HL-60 (cell line): ENCODE measurements around the gene DBF4B.
A peak's percentile ranks its signal among the peaks of the same experiment; 100 is the strongest.
"Not testable (repeated sequence)": the region's sequence is repeated elsewhere in the genome, so short reads cannot be mapped to it uniquely, and the experiment has no call there.

Experiments used
- DNase-seq, 2 experiments: peaks; one replicate each; pipeline ENCODE4 v3.0.0-alpha.2; 2010 to 2020; ENCODE audit warnings: low read depth in 1 of 2, low spot score in 1 of 2
- H3K27ac ChIP-seq: fragments of 250-450 bp; sonication (Bioruptor Pico); replicated peaks from 2 replicates; pipeline ENCODE4 v1.5.1; 2020; ENCODE audit warnings: mild to moderate bottlenecking, moderate library complexity
- H3K27me3 ChIP-seq: fragments of 250-450 bp; sonication (Bioruptor Pico); 2 replicates; pipeline ENCODE4 v1.5.1; 2021; ENCODE audit warnings: mild to moderate bottlenecking, moderate library complexity; ENCODE audit not compliant: insufficient read depth, poor library complexity, severe bottlenecking
- H3K4me3 ChIP-seq: replicated peaks from 2 replicates; pipeline ENCODE4 v1.5.1; 2011; ENCODE audit warnings: mild to moderate bottlenecking, control low read depth, low read length; ENCODE audit not compliant: insufficient read depth
- GABPA ChIP-seq: IDR thresholded peaks from 2 replicates; pipeline ENCODE4 v1.6.1; 2012; ENCODE audit warnings: low read depth
- POLR2AphosphoS5 ChIP-seq: IDR thresholded peaks from 2 replicates; pipeline ENCODE4 v1.6.1; 2012; ENCODE audit warnings: low read depth
- REST ChIP-seq: IDR thresholded peaks from 2 replicates; pipeline ENCODE4 v1.6.1; 2012; ENCODE audit warnings: low read depth; ENCODE audit not compliant: insufficient replicate concordance
- SPI1 ChIP-seq: IDR thresholded peaks from 2 replicates; pipeline ENCODE4 v1.6.1; 2012; ENCODE audit warnings: low read depth, mild to moderate bottlenecking, borderline replicate concordance
- TF ChIP-seq, protein P1 (sequence below): IDR thresholded peaks from one replicate; pipeline ENCODE4 v1.5.1; 2011; ENCODE audit warnings: low read length, control low read depth, inconsistent platforms; ENCODE audit not compliant: insufficient read depth

The DBF4B gene

DNA sequence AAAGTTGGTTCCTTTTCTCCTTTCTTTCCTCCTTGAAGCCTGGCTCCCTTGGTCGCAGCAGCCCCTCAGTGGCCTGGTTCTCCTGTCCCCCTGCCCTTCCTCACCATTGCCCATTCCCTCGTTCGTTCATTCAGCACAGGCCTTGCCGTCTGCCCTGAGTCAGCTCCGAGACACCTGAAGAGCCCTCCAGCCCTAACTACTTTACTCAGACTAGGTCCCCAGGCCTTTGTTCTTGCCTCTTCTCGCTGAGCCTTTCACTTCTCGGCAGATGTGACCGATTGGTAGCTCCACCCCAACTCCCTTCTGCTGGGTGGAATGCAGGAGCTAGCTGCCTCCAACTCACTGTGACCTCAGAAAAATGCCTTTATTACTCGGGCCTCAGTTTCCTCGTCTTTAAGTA, 43.3 kb downstream of the DBF4B start:
- Histone ChIP-seq H3K27me3 (no peaks in the 10 kb centered on the region), H3K27ac (no peak overlapping the region), H3K4me3 (no peak overlapping the region)
- TF ChIP-seq SPI1: no peak
- TF ChIP-seq, protein P1, sequence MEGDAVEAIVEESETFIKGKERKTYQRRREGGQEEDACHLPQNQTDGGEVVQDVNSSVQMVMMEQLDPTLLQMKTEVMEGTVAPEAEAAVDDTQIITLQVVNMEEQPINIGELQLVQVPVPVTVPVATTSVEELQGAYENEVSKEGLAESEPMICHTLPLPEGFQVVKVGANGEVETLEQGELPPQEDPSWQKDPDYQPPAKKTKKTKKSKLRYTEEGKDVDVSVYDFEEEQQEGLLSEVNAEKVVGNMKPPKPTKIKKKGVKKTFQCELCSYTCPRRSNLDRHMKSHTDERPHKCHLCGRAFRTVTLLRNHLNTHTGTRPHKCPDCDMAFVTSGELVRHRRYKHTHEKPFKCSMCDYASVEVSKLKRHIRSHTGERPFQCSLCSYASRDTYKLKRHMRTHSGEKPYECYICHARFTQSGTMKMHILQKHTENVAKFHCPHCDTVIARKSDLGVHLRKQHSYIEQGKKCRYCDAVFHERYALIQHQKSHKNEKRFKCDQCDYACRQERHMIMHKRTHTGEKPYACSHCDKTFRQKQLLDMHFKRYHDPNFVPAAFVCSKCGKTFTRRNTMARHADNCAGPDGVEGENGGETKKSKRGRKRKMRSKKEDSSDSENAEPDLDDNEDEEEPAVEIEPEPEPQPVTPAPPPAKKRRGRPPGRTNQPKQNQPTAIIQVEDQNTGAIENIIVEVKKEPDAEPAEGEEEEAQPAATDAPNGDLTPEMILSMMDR: no peak
- no peak for TF ChIP-seq GABPA
- no peak for DNase-seq

GRCh38 chr17:44752953-44753861, 44.7 kb downstream of the DBF4B start:
- TF ChIP-seq SPI1 (peak; percentile 39; the same call in 1 of the 2 replicates), REST (no peak)
- Histone ChIP-seq H3K27me3 (peaks cover 7% of the 10 kb centered on the region), H3K27ac (no peak overlapping the region), H3K4me3 (no peak overlapping the region)
- DNase-seq: no peak

DNA sequence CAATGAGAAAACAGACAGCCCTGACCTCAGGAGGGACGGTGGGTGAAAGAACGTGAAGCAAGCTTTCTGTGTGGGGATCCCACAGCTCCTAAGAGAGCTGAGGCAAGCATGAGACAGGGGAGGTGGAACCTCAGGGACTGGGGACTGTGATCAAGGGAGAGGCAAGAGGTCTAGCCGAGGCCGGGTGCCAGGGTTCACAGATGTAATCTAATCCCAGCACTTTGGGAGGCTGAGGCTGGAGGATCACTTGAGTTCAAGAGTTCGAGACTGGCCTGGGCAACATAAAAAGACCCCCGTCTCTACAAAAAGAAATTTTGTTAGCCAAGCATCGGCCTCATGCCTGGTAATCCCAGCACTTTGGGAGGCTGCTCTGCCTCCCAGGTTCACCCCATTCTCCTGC, 45.8 kb downstream of the DBF4B start:
- H3K27me3 ChIP-seq: peaks cover 13% of the 10 kb centered on the region
- TF ChIP-seq REST (no peak), POLR2AphosphoS5 (no peak), GABPA (no peak), SPI1 (no peak)
- TF ChIP-seq, protein P1: no peak
- H3K27ac ChIP-seq: no peak overlapping the region
- no peak overlapping the region for H3K4me3 ChIP-seq
- no peak for DNase-seq

GRCh38 chr17:44755180-44755579, 46.7 kb downstream of the DBF4B start:
- peaks cover 22% of the 10 kb centered on the region for H3K27me3 ChIP-seq
- not testable (repeated sequence) for H3K4me3 ChIP-seq, H3K27ac ChIP-seq, DNase-seq
